Gastrocnemius medialis (tissue), 4 donors: ENCODE measurements around the gene TMEM60.

Experiments
- CTCF ChIP-seq, 5 experiments: fragments of 450-650 bp in 3 of 5; fragments of 200-600 bp in 2 of 5; sonication (generic) in 2 of 5; IDR thresholded peaks in 4 of 5; conservative IDR thresholded peaks in 1 of 5; 1 replicate in 4 of 5; 2 replicates in 1 of 5; pipeline ENCODE4 v1.5.1; 2016 to 2019; ENCODE audit warnings: antibody characterized with exemption in 5 of 5, mild to moderate bottlenecking in 3 of 5, moderate library complexity in 3 of 5
- POLR2A ChIP-seq, 2 donors: fragments of 450-650 bp; IDR thresholded peaks; one replicate each; pipeline ENCODE4 v1.6.1; 2017; ENCODE audit warnings: antibody characterized with exemption in 2 of 2, mild to moderate bottlenecking in 2 of 2, moderate library complexity in 2 of 2

- TF ChIP-seq CTCF (IDR thresholded peaks at IDR 0.05 in 4 of 5, conservative IDR thresholded peaks at IDR 0.05 in 1 of 5), result no peak
- no peak for TF ChIP-seq POLR2A (IDR thresholded peaks at IDR 0.05)
These were observed 26.9 kb upstream of the TMEM60 start for GRCh38 chr7:77825131-77825530.
